Activated B cell treated with CpG ODN at 0.5 μM for 24 hours (primary cell): ENCODE data around the gene ANXA2. TPM values are rescaled to one million over a fixed set of nuclear protein-coding genes. Genes with fewer than 3 reads are reported as not detected.
"Not testable (repeated sequence)": the region's sequence is repeated elsewhere in the genome, so short reads cannot be mapped to it uniquely, and the experiment has no call there.

Experiments
- ATAC-seq: fragments of 200-7000 bp; cut with Tn5 transposase; one replicate; pipeline ENCODE4 v1.10.0; 2021; ENCODE audit warnings: low read depth, mild to moderate bottlenecking, moderate library complexity
- CTCF ChIA-PET: fragments of 350-600 bp; sonication (Branson Sonifier 250); formaldehyde crosslinking; loops from one replicate; lab custom pipeline; 2021; ENCODE audit warnings: antibody characterized with exemption; lab: Charles Lee
- POLR2A ChIA-PET: fragments of 350-600 bp; sonication (Branson Sonifier 250); formaldehyde crosslinking; loops from one replicate; lab custom pipeline; 2021; ENCODE audit warnings: antibody characterized with exemption; lab: Charles Lee
- DNase-seq: peaks from one replicate; pipeline ENCODE4 v3.0.0; 2022
- H3K27ac Mint-ChIP-seq: one replicate; pipeline ENCODE4 v1.8.0; 2020; ENCODE audit warnings: mixed read lengths
- H3K27me3 Mint-ChIP-seq: one replicate; pipeline ENCODE4 v1.8.0; 2021; ENCODE audit warnings: mixed read lengths
- H3K36me3 Mint-ChIP-seq: one replicate; pipeline ENCODE4 v1.8.0; 2021; ENCODE audit warnings: low read depth, mixed read lengths
- H3K4me1 Mint-ChIP-seq: one replicate; pipeline ENCODE4 v1.8.0; 2021; ENCODE audit warnings: mixed read lengths
- H3K4me3 Mint-ChIP-seq: one replicate; pipeline ENCODE4 v1.8.0; 2020; ENCODE audit warnings: mild to moderate bottlenecking, mixed read lengths
- H3K9me3 Mint-ChIP-seq: one replicate; pipeline ENCODE4 v1.8.0; 2020; ENCODE audit warnings: mixed read lengths
- intact Hi-C: fragments of 100-400 bp; cut with micrococcal nuclease; formaldehyde crosslinking; loops from one replicate; pipeline ENCODE4 v1.15.1; 2024
- total RNA-seq: library from RNA; stranded (reverse); gene quantifications from 2 replicates; pipeline ENCODE4 v1.2.3, GENCODE V29; 2022
- TF ChIP-seq, protein P1 (sequence below): fragments of 200-600 bp; IDR thresholded peaks from one replicate; pipeline ENCODE4 v1.8.0; 2022; ENCODE audit warnings: antibody characterized with exemption, mild to moderate bottlenecking

ANXA2 gene
- total RNA-seq, 1 donor from 2014 or later: 218 TPM

DNA sequence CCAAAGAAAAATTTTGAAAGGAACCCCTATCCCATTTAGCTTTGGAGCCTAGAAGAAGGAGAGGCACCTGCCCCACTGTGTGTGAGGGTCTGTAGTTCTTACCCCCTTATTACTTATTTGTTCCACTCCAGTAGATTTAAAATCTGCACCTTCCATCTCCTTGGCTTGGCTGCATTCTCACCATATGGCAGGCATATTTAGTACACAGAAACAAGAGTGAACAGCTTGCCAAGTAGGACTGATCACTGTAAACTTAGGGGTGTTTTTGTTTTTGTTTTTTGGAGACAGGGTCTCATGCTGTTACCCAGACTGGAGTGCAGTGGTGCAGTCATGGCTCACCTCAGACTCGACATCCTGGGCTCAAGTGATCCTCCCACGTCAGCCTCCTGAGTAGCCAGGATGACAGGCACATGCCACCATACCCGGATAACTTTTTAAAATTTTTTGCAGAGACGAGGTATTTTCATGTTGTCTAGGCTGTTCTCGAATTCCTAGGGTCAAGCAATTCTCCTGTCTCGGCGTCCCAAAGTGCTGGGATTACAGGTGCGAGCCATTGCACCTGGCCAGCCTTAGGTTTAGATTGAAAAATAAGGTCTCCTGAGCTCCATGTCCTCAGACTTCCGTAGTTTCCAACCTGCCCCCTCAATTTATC is 14.1 kb upstream of the ANXA2 start:
- Mint-ChIP-seq H3K36me3 (no peaks in the 10 kb centered on the region), H3K4me1 (peaks cover 18% of the 10 kb centered on the region), H3K4me3 (no peak overlapping the region), H3K27me3 (no peaks in the 10 kb centered on the region), H3K27ac (no peak overlapping the region), H3K9me3 (no peaks in the 10 kb centered on the region)
- POLR2A ChIA-PET: no interaction called here
- ATAC-seq (no peak), DNase-seq (no peak)
- CTCF ChIA-PET: interaction anchor here (1.0 kb wide), 1 partner anchor 13 kb away, joined by 3 read pairs; no protein-coding TSS in a partner anchor
- TF ChIP-seq, protein P1, sequence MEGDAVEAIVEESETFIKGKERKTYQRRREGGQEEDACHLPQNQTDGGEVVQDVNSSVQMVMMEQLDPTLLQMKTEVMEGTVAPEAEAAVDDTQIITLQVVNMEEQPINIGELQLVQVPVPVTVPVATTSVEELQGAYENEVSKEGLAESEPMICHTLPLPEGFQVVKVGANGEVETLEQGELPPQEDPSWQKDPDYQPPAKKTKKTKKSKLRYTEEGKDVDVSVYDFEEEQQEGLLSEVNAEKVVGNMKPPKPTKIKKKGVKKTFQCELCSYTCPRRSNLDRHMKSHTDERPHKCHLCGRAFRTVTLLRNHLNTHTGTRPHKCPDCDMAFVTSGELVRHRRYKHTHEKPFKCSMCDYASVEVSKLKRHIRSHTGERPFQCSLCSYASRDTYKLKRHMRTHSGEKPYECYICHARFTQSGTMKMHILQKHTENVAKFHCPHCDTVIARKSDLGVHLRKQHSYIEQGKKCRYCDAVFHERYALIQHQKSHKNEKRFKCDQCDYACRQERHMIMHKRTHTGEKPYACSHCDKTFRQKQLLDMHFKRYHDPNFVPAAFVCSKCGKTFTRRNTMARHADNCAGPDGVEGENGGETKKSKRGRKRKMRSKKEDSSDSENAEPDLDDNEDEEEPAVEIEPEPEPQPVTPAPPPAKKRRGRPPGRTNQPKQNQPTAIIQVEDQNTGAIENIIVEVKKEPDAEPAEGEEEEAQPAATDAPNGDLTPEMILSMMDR: no peak
- intact Hi-C loops: no loop called here

DNA sequence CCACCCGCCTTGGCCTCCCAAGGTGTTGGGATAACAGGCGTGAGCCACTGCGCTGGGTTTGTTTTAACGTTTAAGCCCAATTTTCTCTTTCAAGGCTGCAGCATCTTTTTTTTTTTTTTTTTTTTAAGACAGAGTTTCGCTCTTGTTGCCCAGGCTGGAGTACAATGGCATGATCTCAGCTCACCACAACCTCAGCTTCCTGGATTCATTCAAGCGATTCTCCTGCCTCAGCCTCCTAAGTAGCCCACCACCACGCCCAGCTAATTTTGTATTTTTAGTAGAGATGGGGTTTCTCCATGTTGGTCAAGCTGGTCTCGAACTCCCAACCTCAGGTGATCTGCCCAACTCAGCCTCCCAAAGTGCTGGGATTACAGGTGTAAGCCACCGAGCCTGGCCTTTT is 12.6 kb upstream of the ANXA2 start:
- H3K4me3 Mint-ChIP-seq, CTCF ChIA-PET, intact Hi-C loops, ATAC-seq, H3K27me3 Mint-ChIP-seq, DNase-seq, H3K36me3 Mint-ChIP-seq, H3K27ac Mint-ChIP-seq, H3K9me3 Mint-ChIP-seq: not testable (repeated sequence)
- POLR2A ChIA-PET: interaction anchor here (0.6 to 0.7 kb wide), 3 partner anchors 69 to 177 kb away, joined by 3 to 7 read pairs (median 3); no protein-coding TSS in a partner anchor
- peaks cover 18% of the 10 kb centered on the region for H3K4me1 Mint-ChIP-seq

DNA sequence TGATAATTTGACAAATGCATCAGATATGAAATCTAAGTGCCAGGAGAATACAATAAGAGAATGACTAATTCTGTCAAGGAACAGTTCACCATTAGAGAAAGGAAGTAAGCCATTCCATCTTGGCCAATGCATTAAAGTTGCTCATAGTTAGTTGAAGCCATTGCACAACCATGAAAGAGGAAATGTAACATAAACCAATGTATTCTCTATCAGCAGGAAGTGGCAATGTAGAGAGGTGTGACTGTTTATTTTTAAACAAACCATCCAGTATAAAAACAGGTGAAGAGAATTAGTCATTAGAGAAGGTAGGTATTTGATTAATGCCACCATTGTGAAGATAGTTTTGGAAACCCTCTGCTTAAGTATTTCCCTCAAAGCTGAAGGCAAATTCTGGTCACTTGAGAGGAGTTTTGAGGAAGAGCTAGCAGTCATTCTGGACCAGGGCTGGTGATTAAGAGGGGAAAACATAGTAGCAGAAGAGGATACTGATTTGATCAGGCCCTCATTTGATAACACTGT is 10.7 kb upstream of the ANXA2 start:
- Mint-ChIP-seq H3K27ac (peak overlapping the region; percentile 16), H3K36me3 (no peaks in the 10 kb centered on the region), H3K27me3 (no peaks in the 10 kb centered on the region), H3K4me1 (peaks cover 18% of the 10 kb centered on the region), H3K4me3 (peak overlapping the region; percentile 5), H3K9me3 (no peaks in the 10 kb centered on the region)
- ATAC-seq: peak; percentile 71
- DNase-seq: no peak
- intact Hi-C loops: loop anchor here (1.0 kb wide), 1 partner anchor 11 kb away; the partner anchor contains the start of gene ANXA2
- ChIA-PET CTCF (no interaction called here), POLR2A (interaction anchor here (0.9 kb wide), 1 partner anchor 10 kb away, joined by 7 read pairs; the partner anchor contains the start of gene ANXA2)
- TF ChIP-seq, protein P1: no peak

- Mint-ChIP-seq H3K27me3 (no peaks in the 10 kb centered on the region), H3K4me1 (peaks cover 18% of the 10 kb centered on the region), H3K9me3 (no peaks in the 10 kb centered on the region), H3K4me3 (no peak overlapping the region), H3K27ac (no peak overlapping the region), H3K36me3 (no peaks in the 10 kb centered on the region)
- intact Hi-C loops: no loop called here
- TF ChIP-seq, protein P1: no peak
- ChIA-PET CTCF (interaction anchor here (0.6 kb wide), 1 partner anchor 524 kb away, joined by 3 read pairs; no protein-coding TSS in a partner anchor), POLR2A (interaction anchor here (0.7 kb wide), 1 partner anchor 10 kb away, joined by 3 read pairs; the partner anchor contains the start of gene ANXA2)
- no peak for ATAC-seq
- DNase-seq: no peak
Measured at GRCh38 chr15:60407415-60407805, 9.6 kb upstream of the ANXA2 start.

- POLR2A ChIA-PET: interaction anchor here (0.7 kb wide), 1 partner anchor 9 kb away, joined by 3 read pairs; the partner anchor contains the start of gene ANXA2
- no peaks in the 10 kb centered on the region for H3K9me3 Mint-ChIP-seq
- no peaks in the 10 kb centered on the region for H3K27me3 Mint-ChIP-seq
- intact Hi-C loops: no loop called here
- ATAC-seq (no peak), DNase-seq (no peak)
- H3K27ac Mint-ChIP-seq: no peak overlapping the region
- H3K4me3 Mint-ChIP-seq: no peak overlapping the region
- H3K4me1 Mint-ChIP-seq: peaks cover 18% of the 10 kb centered on the region
- TF ChIP-seq, protein P1: no peak
- CTCF ChIA-PET: interaction anchor here (0.6 kb wide), 1 partner anchor 525 kb away, joined by 3 read pairs; no protein-coding TSS in a partner anchor
- H3K36me3 Mint-ChIP-seq: no peaks in the 10 kb centered on the region
Measured at GRCh38 chr15:60406513-60407414, 9.0 kb upstream of the ANXA2 start.
